IPS-20b (cell line): ENCODE results near the gene C1orf115.

ENCODE experiments used
- H3K27ac ChIP-seq: one replicate; pipeline ENCODE4 v1.5.1; 2013; ENCODE audit warnings: low read length
- H3K27me3 ChIP-seq: 2 replicates; pipeline ENCODE4 v1.6.1; 2013; ENCODE audit warnings: mild to moderate bottlenecking, low read length, inconsistent platforms; ENCODE audit not compliant: insufficient read depth
- H3K36me3 ChIP-seq: 2 replicates; pipeline ENCODE4 v1.6.1; 2013; ENCODE audit warnings: low read depth, mild to moderate bottlenecking, inconsistent platforms, low read length, moderate library complexity; ENCODE audit not compliant: insufficient read depth
- H3K4me1 ChIP-seq: 2 replicates; pipeline ENCODE4 v1.6.1; 2013; ENCODE audit warnings: mild to moderate bottlenecking, control low read depth, inconsistent platforms, low read length, moderate library complexity; ENCODE audit not compliant: insufficient read depth
- H3K4me3 ChIP-seq: 2 replicates; pipeline ENCODE4 v1.5.1; 2013; ENCODE audit warnings: mild to moderate bottlenecking, low read length, inconsistent platforms
- H3K9ac ChIP-seq: 2 replicates; pipeline ENCODE4 v1.6.1; 2013; ENCODE audit warnings: low read depth, mild to moderate bottlenecking, inconsistent platforms, low read length, moderate library complexity
- H3K9me3 ChIP-seq: 2 replicates; pipeline ENCODE4 v1.6.1; 2013; ENCODE audit warnings: mild to moderate bottlenecking, low read depth, low read length, inconsistent platforms; ENCODE audit not compliant: insufficient read depth

Gene C1orf115

GRCh38 chr1:220696226-220696862 is 6.2 kb downstream of the C1orf115 start:
- Histone ChIP-seq H3K9ac (no peak overlapping the region), H3K9me3 (no peaks in the 10 kb centered on the region), H3K4me3 (no peak overlapping the region), H3K4me1 (peaks cover 4% of the 10 kb centered on the region), H3K27ac (no peak overlapping the region), H3K36me3 (no peaks in the 10 kb centered on the region; the same call in 1 of the 2 replicates), H3K27me3 (peaks cover 22% of the 10 kb centered on the region)

DNA sequence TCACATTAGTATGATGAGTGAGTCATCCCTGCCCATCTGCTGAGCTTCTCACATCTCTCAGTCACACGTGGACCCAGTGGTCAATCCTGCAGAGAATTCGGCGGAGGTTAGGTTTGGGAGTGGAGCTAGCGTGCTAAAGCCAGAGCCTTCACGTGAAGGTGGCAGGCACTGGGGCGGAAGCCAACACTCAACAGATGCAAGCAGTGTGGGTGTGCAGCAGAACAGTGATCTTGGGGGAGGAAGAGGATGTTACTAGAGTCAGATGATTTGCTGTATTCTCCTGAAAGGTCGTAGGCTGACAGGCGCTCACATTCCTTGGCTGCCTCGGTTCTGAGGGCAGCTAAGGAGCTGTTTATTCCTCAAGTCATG is 6.7 kb downstream of the C1orf115 start:
- no peak overlapping the region for H3K9ac ChIP-seq
- peaks cover 17% of the 10 kb centered on the region for H3K27me3 ChIP-seq
- no peaks in the 10 kb centered on the region for H3K9me3 ChIP-seq
- H3K4me3 ChIP-seq: no peak overlapping the region
- no peak overlapping the region for H3K27ac ChIP-seq
- H3K36me3 ChIP-seq: no peaks in the 10 kb centered on the region; the same call in 1 of the 2 replicates
- peaks cover 2% of the 10 kb centered on the region; the same call in 1 of the 2 replicates for H3K4me1 ChIP-seq

DNA sequence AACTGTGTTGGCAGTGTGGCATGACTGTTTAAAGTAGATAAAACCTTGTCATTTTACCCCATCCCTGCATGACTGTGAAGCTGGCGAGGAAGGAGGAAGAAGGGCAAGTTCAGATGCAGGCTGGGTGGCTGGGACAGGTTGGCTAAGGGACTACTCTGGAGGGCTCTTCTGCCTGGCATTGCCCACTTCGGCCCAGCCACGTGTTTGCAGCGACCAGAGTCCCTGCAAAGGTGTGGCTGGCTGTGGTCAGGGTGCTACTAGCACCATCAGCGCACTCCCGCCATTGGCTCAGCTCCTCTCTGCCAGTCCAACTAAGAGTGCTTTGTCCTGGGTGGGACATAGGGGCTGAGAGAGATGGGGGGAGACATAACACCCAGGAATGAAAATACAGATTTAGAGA is 7.2 kb downstream of the C1orf115 start:
- Histone ChIP-seq H3K4me1 (peaks cover 2% of the 10 kb centered on the region; the same call in 1 of the 2 replicates), H3K36me3 (no peaks in the 10 kb centered on the region; the same call in 1 of the 2 replicates), H3K9ac (no peak overlapping the region), H3K27ac (no peak overlapping the region), H3K4me3 (no peak overlapping the region), H3K9me3 (no peaks in the 10 kb centered on the region), H3K27me3 (peaks cover 12% of the 10 kb centered on the region)

DNA sequence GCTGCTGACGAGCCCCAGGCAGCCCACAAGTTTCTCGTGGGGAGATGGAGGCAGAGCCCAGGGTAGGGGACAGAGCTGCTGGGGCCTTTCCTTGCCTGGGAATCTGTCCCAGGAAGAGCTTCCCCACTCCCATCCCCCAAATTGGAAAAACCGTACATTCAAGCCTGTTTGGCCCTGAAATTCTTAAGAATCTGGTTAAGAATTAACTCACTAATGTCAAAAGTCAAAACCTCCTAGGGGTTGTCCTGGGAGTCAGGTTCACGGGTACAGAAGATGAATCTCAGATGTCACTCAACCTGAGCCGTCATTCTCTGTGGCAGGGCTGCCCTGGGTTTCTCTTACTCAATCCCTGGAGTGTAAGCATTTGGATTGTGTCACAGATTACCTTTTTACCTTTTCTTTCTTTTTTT is 8.4 kb downstream of the C1orf115 start:
- no peaks in the 10 kb centered on the region; the same call in 1 of the 2 replicates for H3K36me3 ChIP-seq
- no peak overlapping the region for H3K4me3 ChIP-seq
- peaks cover 2% of the 10 kb centered on the region; the same call in 1 of the 2 replicates for H3K4me1 ChIP-seq
- H3K9ac ChIP-seq: no peak overlapping the region
- H3K27ac ChIP-seq: no peak overlapping the region
- no peaks in the 10 kb centered on the region; the same call in 1 of the 2 replicates for H3K27me3 ChIP-seq
- no peaks in the 10 kb centered on the region for H3K9me3 ChIP-seq

- H3K36me3 ChIP-seq: no peaks in the 10 kb centered on the region; the same call in 1 of the 2 replicates
- H3K4me3 ChIP-seq: no peak overlapping the region
- H3K4me1 ChIP-seq: peaks cover 2% of the 10 kb centered on the region; the same call in 1 of the 2 replicates
- no peak overlapping the region for H3K9ac ChIP-seq
- H3K27me3 ChIP-seq: no peaks in the 10 kb centered on the region
- H3K27ac ChIP-seq: no peak overlapping the region
- H3K9me3 ChIP-seq: no peaks in the 10 kb centered on the region
These were observed 8.9 kb downstream of the C1orf115 start for GRCh38 chr1:220699044-220699443.

- Histone ChIP-seq H3K27ac (no peak overlapping the region), H3K4me3 (no peak overlapping the region)
These were observed 10.5 kb downstream of the C1orf115 start for GRCh38 chr1:220700556-220701179.

DNA sequence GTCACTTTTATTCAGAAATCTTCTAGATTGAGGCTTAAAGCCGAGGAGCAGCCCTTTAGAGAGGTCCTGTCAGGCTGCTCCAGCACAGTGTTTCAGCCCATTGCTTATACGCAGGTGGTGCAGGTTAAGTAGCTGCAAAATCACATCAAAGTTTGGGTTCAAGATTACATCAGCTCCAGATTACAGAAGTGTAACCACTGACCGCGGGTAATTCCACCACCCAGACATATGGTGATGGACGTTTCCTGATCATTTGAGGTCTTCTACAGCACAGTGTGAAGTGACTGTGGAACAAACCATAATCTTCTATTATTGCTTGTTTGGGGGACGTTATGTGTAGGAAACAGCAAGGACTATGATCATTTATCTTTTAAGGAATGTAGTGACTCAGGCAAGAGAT is 11.8 kb downstream of the C1orf115 start:
- Histone ChIP-seq H3K27ac (no peak overlapping the region), H3K4me3 (no peak overlapping the region), H3K36me3 (no peaks in the 10 kb centered on the region; the same call in 1 of the 2 replicates), H3K4me1 (peaks cover 2% of the 10 kb centered on the region; the same call in 1 of the 2 replicates), H3K27me3 (no peaks in the 10 kb centered on the region), H3K9me3 (no peaks in the 10 kb centered on the region), H3K9ac (no peak overlapping the region)

More at GRCh38 chr1:220700556-220701179, 10.5 kb downstream of the C1orf115 start:
- H3K27me3 ChIP-seq: no peaks in the 10 kb centered on the region
- H3K36me3 ChIP-seq: no peaks in the 10 kb centered on the region; the same call in 1 of the 2 replicates
- no peaks in the 10 kb centered on the region for H3K9me3 ChIP-seq
- H3K4me1 ChIP-seq: peaks cover 2% of the 10 kb centered on the region; the same call in 1 of the 2 replicates
- H3K9ac ChIP-seq: no peak overlapping the region

- H3K27ac ChIP-seq: no peak overlapping the region
- H3K9ac ChIP-seq: no peak overlapping the region
- H3K9me3 ChIP-seq: no peaks in the 10 kb centered on the region
- no peak overlapping the region for H3K4me3 ChIP-seq
- peaks cover 2% of the 10 kb centered on the region; the same call in 1 of the 2 replicates for H3K4me1 ChIP-seq
- H3K27me3 ChIP-seq: no peaks in the 10 kb centered on the region
- H3K36me3 ChIP-seq: no peaks in the 10 kb centered on the region
These were observed 12.6 kb downstream of the C1orf115 start for GRCh38 chr1:220702733-220703270.

DNA sequence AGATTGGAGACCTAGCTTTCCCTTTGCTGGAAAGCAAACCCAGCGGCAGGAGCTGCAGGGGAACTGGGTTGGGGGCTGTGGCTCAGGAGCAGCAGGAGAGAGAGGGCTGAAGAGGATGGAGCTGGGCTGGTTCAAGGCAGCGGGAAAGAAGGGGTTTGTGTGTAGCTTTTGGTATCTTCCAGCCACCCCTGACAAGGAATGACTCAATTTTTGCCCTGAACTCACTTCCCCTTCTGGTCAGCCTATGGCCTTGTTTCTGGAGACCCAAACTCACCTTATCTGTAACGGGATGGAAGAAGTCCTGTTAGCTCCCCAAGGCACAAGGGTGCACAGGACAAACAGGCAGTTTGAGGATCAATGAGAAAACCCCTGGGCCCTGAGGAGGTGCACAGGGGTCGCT is 13.1 kb downstream of the C1orf115 start:
- Histone ChIP-seq H3K9me3 (no peaks in the 10 kb centered on the region), H3K4me3 (no peak overlapping the region), H3K36me3 (no peaks in the 10 kb centered on the region), H3K27ac (no peak overlapping the region), H3K9ac (no peak overlapping the region), H3K4me1 (peaks cover 2% of the 10 kb centered on the region; the same call in 1 of the 2 replicates), H3K27me3 (no peaks in the 10 kb centered on the region)

DNA sequence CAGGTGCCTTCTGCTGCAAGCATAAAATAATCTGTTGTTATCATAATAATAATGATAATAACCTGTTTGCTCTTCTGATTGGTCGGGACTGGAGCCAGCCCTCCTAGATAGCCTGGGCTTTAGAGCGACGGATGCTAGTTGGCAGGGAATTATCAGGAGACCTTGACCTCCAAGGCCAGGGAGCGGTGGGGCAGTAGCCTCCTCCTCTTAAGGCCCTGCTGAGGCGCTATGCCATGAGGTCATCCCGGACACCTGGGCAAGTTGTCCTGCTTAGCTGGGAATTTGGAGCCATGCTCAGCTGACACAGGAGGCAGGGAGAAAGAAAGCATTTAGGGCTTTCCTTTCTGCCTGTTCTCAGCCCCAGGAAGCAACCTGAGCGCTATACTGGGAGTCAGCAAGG is 15.6 kb downstream of the C1orf115 start:
- Histone ChIP-seq H3K9me3 (no peaks in the 10 kb centered on the region), H3K36me3 (no peaks in the 10 kb centered on the region), H3K9ac (no peak overlapping the region), H3K4me3 (no peak overlapping the region), H3K27me3 (no peaks in the 10 kb centered on the region), H3K4me1 (peaks cover under 1% of the 10 kb centered on the region; the same call in 1 of the 2 replicates), H3K27ac (no peak overlapping the region)

DNA sequence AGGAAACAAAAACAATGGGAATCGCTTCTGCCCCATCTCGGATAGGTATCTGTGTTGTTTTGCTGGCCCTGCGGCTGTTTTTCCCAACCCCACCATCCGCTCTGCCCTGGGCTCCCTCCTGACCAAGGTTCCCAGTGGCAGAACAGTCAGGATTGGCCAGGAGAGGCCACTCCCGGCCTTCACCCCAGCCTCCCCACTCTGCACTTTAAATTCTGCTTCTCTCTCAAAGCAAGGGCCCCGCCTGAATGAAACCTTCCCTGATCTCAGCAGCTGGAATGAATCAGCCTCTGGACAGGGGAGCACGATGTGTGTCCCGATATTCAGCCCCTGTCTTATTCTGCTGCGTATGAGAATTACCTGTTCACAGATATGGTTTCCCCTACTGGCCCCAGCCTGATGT is 16.3 kb downstream of the C1orf115 start:
- Histone ChIP-seq H3K27ac (no peak overlapping the region), H3K27me3 (no peaks in the 10 kb centered on the region), H3K9ac (no peak overlapping the region), H3K36me3 (no peaks in the 10 kb centered on the region), H3K4me1 (no peaks in the 10 kb centered on the region), H3K4me3 (no peak overlapping the region), H3K9me3 (no peaks in the 10 kb centered on the region)

GRCh38 chr1:220707160-220707559 is 17.0 kb downstream of the C1orf115 start:
- no peak overlapping the region for H3K27ac ChIP-seq
- H3K4me1 ChIP-seq: no peaks in the 10 kb centered on the region
- H3K9ac ChIP-seq: no peak overlapping the region
- no peaks in the 10 kb centered on the region for H3K9me3 ChIP-seq
- H3K4me3 ChIP-seq: no peak overlapping the region
- no peaks in the 10 kb centered on the region for H3K27me3 ChIP-seq
- H3K36me3 ChIP-seq: no peaks in the 10 kb centered on the region
